HG03025 (cell line): ENCODE measurements around the gene GTPBP4.
"Not testable (repeated sequence)": the region's sequence is repeated elsewhere in the genome, so short reads cannot be mapped to it uniquely, and the experiment has no call there.

Source experiments
- ATAC-seq: cut with Tn5 transposase; IDR thresholded peaks from one replicate; pipeline ENCODE4 v1.9.1; 2021; ENCODE audit warnings: mild to moderate bottlenecking, moderate library complexity; ENCODE audit not compliant: unreplicated experiment, low FRiP score

The GTPBP4 gene

GRCh38 chr10:1050554-1050953 is 62.3 kb downstream of the GTPBP4 start:
- ATAC-seq = no peak

GRCh38 chr10:1054684-1055083 is 66.5 kb downstream of the GTPBP4 start:
- no peak for ATAC-seq

GRCh38 chr10:1056326-1057105 is 68.3 kb downstream of the GTPBP4 start, which contains the start of gene WDR37:
WDR37 (plus strand) TSS chr10:1056385; CDS start chr10:1072156, 15,771 bp downstream.
- peak; percentile 93 for ATAC-seq

GRCh38 chr10:1057106-1057657 is 68.9 kb downstream of the GTPBP4 start:
- ATAC-seq = no peak

GRCh38 chr10:1058017-1058416 is 69.8 kb downstream of the GTPBP4 start:
- no peak for ATAC-seq

GRCh38 chr10:1059902-1060301 is 71.7 kb downstream of the GTPBP4 start:
- ATAC-seq = no peak

GRCh38 chr10:1061930-1062774 is 73.9 kb downstream of the GTPBP4 start:
- no peak for ATAC-seq

GRCh38 chr10:1063232-1063865 is 75.1 kb downstream of the GTPBP4 start:
- no peak for ATAC-seq

- no peak for ATAC-seq
Measured at GRCh38 chr10:1064964-1065247, 76.7 kb downstream of the GTPBP4 start.

GRCh38 chr10:1066734-1067133 is 78.5 kb downstream of the GTPBP4 start:
- not testable (repeated sequence) for ATAC-seq

GRCh38 chr10:1068380-1069361 is 80.4 kb downstream of the GTPBP4 start:
- ATAC-seq = no peak
